Astrocyte (in vitro differentiated cells and primary cell): ENCODE results near the gene GRAMD2A. TPM values are rescaled to one million over a fixed set of nuclear protein-coding genes. Genes with fewer than 3 reads are reported as not detected.

Source experiments
- DNase-seq: peaks from one replicate; pipeline ENCODE4 v3.0.0-alpha.2; 2010; ENCODE audit warnings: low read depth
- FAIRE-seq: peaks from 2 replicates; lab custom pipeline; 2011; peaks lifted over from hg19 to GRCh38; lab: Jason Lieb, UNC
- H2AFZ ChIP-seq: 2 replicates; pipeline ENCODE4 v1.6.0; 2012; ENCODE audit warnings: low read depth, low read length, inconsistent platforms
- H3K27ac ChIP-seq: 2 replicates; pipeline ENCODE4 v1.5.1; 2011; ENCODE audit warnings: low read depth, low read length, inconsistent platforms
- H3K27me3 ChIP-seq: 2 replicates; pipeline ENCODE4 v1.6.0; 2011; ENCODE audit warnings: low read length, inconsistent platforms; ENCODE audit not compliant: insufficient read depth
- H3K36me3 ChIP-seq: 2 replicates; pipeline ENCODE4 v1.5.1; 2011; ENCODE audit warnings: low read length, inconsistent platforms; ENCODE audit not compliant: insufficient read depth
- H3K4me1 ChIP-seq: 2 replicates; pipeline ENCODE4 v1.5.1; 2011; ENCODE audit warnings: low read length, inconsistent platforms; ENCODE audit not compliant: insufficient read depth
- H3K4me2 ChIP-seq: 2 replicates; pipeline ENCODE4 v1.6.0; 2012; ENCODE audit warnings: low read length, inconsistent platforms
- H3K4me3 ChIP-seq: 2 replicates; pipeline ENCODE4 v1.5.1; 2011; ENCODE audit warnings: low read depth, mild to moderate bottlenecking, low read length, inconsistent platforms; ENCODE audit not compliant: insufficient read depth
- H3K79me2 ChIP-seq: 2 replicates; pipeline ENCODE4 v1.6.0; 2012; ENCODE audit warnings: mild to moderate bottlenecking, low read length, inconsistent platforms; ENCODE audit not compliant: insufficient read depth
- H3K9ac ChIP-seq: 2 replicates; pipeline ENCODE4 v1.6.0; 2012; ENCODE audit warnings: mild to moderate bottlenecking, low read length, inconsistent platforms
- H3K9me3 ChIP-seq: 2 replicates; pipeline ENCODE4 v1.5.1; 2012; ENCODE audit warnings: low read depth, mild to moderate bottlenecking, low read length, inconsistent platforms; ENCODE audit not compliant: insufficient read depth
- H4K20me1 ChIP-seq: 2 replicates; pipeline ENCODE4 v1.6.0; 2012; ENCODE audit warnings: low read length, inconsistent platforms; ENCODE audit not compliant: insufficient read depth
- H3K27ac Mint-ChIP-seq: one replicate; pipeline ENCODE4 v1.8.0; 2021; ENCODE audit warnings: mild to moderate bottlenecking, mixed read lengths; ENCODE audit not compliant: unreplicated experiment
- H3K27me3 Mint-ChIP-seq: one replicate; pipeline ENCODE4 v1.8.0; 2021; ENCODE audit warnings: low read depth, mixed read lengths; ENCODE audit not compliant: unreplicated experiment
- H3K36me3 Mint-ChIP-seq: one replicate; pipeline ENCODE4 v1.8.0; 2021; ENCODE audit warnings: low read depth, mixed read lengths; ENCODE audit not compliant: unreplicated experiment
- H3K4me1 Mint-ChIP-seq: one replicate; pipeline ENCODE4 v1.8.0; 2021; ENCODE audit warnings: low read depth, mixed read lengths; ENCODE audit not compliant: unreplicated experiment
- H3K4me3 Mint-ChIP-seq: one replicate; pipeline ENCODE4 v1.8.0; 2021; ENCODE audit warnings: mild to moderate bottlenecking, moderate library complexity, mixed read lengths; ENCODE audit not compliant: unreplicated experiment
- H3K9me3 Mint-ChIP-seq: one replicate; pipeline ENCODE4 v1.8.0; 2021; ENCODE audit warnings: mild to moderate bottlenecking, mixed read lengths; ENCODE audit not compliant: unreplicated experiment
- EZH2 ChIP-seq: IDR thresholded peaks from 2 replicates; pipeline ENCODE4 v1.6.1; 2012; ENCODE audit warnings: mild to moderate bottlenecking, low read length, inconsistent platforms; ENCODE audit not compliant: insufficient read depth
- total RNA-seq: library from RNA; stranded (reverse); gene quantifications from 2 replicates; pipeline ENCODE4 v1.2.1, GENCODE V29; 2021
- TF ChIP-seq, protein P1 (sequence below): IDR thresholded peaks from 2 replicates; pipeline ENCODE4 v1.5.1; 2011; ENCODE audit warnings: low read depth, mild to moderate bottlenecking, inconsistent platforms, low read length, moderate library complexity; ENCODE audit not compliant: insufficient read depth

The GRAMD2A gene
- total RNA-seq, 1 donor from 2014 or later, result 0.68 TPM

DNA sequence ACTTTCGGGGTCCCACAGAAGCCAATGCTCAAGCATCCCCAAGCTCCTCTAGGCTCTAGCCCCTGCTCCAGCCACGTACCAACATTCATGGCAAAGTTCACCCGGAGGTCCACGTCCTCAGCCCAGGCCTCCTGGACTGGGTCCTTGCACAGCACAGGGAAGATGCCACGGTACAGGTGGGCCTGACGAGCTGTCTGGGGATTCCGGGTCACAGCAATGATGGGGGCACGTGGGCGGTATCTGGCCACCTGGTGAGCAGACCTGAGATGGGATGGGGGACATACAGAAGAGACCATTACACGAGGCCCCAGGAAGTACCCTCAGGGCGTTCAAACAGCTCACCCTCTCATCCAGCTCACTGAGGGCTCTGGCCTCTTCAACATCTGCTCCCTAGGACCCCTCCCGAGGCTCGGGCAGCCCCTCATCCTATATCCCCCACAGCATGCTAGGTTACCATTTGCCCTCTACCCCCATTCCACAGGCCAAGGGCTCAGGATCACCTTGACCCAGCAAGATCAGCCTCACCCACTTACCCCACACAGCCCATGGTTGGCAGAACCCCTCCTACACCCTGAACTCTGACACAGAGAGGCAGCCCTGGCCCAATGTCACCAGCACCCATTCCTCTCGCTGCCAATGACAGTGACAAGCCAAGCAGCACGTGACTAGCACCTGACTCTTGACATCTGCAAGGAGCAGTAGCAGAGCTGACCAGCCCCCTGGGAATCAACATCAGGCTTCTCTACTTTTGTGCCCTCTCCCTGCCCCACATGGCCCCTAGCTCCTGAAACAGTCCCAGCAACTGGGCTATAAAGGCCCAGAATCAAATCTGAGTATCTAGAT, 3.0 kb upstream of the GRAMD2A start:
- Mint-ChIP-seq H3K27me3 (no peaks in the 10 kb centered on the region), H3K4me3 (peak overlapping the region; percentile 57), H3K9me3 (no peaks in the 10 kb centered on the region), H3K36me3 (peaks cover 32% of the 10 kb centered on the region), H3K27ac (peak overlapping the region; percentile 47), H3K4me1 (peaks cover 36% of the 10 kb centered on the region)
- H3K36me3 ChIP-seq, result peaks cover 73% of the 10 kb centered on the region
- H3K27me3 ChIP-seq, result no peaks in the 10 kb centered on the region
- TF ChIP-seq, protein P1, sequence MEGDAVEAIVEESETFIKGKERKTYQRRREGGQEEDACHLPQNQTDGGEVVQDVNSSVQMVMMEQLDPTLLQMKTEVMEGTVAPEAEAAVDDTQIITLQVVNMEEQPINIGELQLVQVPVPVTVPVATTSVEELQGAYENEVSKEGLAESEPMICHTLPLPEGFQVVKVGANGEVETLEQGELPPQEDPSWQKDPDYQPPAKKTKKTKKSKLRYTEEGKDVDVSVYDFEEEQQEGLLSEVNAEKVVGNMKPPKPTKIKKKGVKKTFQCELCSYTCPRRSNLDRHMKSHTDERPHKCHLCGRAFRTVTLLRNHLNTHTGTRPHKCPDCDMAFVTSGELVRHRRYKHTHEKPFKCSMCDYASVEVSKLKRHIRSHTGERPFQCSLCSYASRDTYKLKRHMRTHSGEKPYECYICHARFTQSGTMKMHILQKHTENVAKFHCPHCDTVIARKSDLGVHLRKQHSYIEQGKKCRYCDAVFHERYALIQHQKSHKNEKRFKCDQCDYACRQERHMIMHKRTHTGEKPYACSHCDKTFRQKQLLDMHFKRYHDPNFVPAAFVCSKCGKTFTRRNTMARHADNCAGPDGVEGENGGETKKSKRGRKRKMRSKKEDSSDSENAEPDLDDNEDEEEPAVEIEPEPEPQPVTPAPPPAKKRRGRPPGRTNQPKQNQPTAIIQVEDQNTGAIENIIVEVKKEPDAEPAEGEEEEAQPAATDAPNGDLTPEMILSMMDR, result no peak
- TF ChIP-seq EZH2, result no peak
- H3K4me3 ChIP-seq, result no peak overlapping the region
- H3K27ac ChIP-seq, result no peak overlapping the region
- H3K4me1 ChIP-seq, result peaks cover 18% of the 10 kb centered on the region
- peaks cover 36% of the 10 kb centered on the region for H3K79me2 ChIP-seq
- H3K9ac ChIP-seq, result no peak overlapping the region
- no peaks in the 10 kb centered on the region for H3K9me3 ChIP-seq
- no peak overlapping the region for H2AFZ ChIP-seq
- peaks cover 87% of the 10 kb centered on the region for H4K20me1 ChIP-seq
- no peak overlapping the region for H3K4me2 ChIP-seq
- no peak for DNase-seq
- no peak for FAIRE-seq

DNA sequence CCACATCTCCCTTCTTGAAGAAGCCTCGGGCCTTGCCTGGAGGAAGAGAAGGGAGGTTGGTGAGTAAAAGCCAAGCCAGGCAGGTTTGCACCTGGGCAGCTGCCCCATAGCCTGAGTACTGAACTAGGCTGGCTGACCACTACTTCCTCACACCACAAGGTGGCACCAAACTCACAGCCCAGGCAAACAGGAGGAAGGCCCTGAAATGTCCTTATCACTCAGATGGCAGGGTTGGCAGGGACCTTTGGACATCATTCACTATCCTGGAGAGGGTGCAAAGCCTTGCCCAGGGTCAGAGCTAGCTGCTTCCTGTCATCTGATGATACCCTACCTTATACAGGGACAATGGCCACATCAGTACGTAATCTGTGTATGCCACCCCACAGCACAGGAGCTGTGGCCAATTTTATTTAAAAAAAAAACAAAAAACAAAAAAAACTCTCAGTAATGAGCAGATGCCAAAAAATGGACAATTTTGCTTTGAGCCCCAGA, 2.2 kb upstream of the GRAMD2A start:
- Histone ChIP-seq H2AFZ (no peak overlapping the region), H3K9ac (no peak overlapping the region), H3K79me2 (peaks cover 29% of the 10 kb centered on the region), H3K4me3 (no peak overlapping the region), H3K36me3 (peaks cover 64% of the 10 kb centered on the region), H3K4me1 (peaks cover 18% of the 10 kb centered on the region), H3K27ac (no peak overlapping the region), H3K9me3 (no peaks in the 10 kb centered on the region), H4K20me1 (peaks cover 79% of the 10 kb centered on the region), H3K27me3 (no peaks in the 10 kb centered on the region), H3K4me2 (no peak overlapping the region)
- no peak for TF ChIP-seq EZH2
- TF ChIP-seq, protein P1, result peak; percentile 73
- no peaks in the 10 kb centered on the region for H3K27me3 Mint-ChIP-seq
- no peaks in the 10 kb centered on the region for H3K9me3 Mint-ChIP-seq
- FAIRE-seq, result no peak
- H3K4me1 Mint-ChIP-seq, result peaks cover 32% of the 10 kb centered on the region
- no peak overlapping the region for H3K4me3 Mint-ChIP-seq
- peak; percentile 28 for DNase-seq
- peak overlapping the region; percentile 41 for H3K27ac Mint-ChIP-seq
- H3K36me3 Mint-ChIP-seq, result peaks cover 30% of the 10 kb centered on the region

DNA sequence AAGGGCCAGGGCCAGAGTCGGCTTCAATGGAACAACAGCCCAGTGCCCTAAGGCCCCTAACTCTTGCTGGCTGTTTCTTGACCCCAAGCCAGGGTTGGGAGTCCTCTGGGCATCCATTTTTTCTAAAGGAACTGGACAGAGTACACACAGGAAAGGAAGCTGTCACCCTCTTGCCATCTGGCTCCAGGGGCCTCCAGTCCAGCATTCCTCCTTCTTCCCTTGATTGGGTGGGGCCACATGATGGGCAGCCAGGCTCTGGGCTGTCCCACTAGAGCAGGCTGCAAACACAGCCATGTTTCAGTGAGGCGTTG, 1.6 kb upstream of the GRAMD2A start:
- H3K4me1 ChIP-seq, result peaks cover 16% of the 10 kb centered on the region
- DNase-seq, result no peak
- H3K79me2 ChIP-seq, result peaks cover 23% of the 10 kb centered on the region
- Mint-ChIP-seq H3K9me3 (no peaks in the 10 kb centered on the region), H3K27me3 (no peaks in the 10 kb centered on the region), H3K36me3 (peaks cover 27% of the 10 kb centered on the region), H3K27ac (peak overlapping the region; percentile 41), H3K4me1 (peaks cover 29% of the 10 kb centered on the region), H3K4me3 (no peak overlapping the region)
- H3K36me3 ChIP-seq, result peaks cover 58% of the 10 kb centered on the region
- no peak overlapping the region for H3K4me3 ChIP-seq
- H3K4me2 ChIP-seq, result no peak overlapping the region
- H3K27me3 ChIP-seq, result no peaks in the 10 kb centered on the region
- no peak overlapping the region for H3K27ac ChIP-seq
- peaks cover 73% of the 10 kb centered on the region for H4K20me1 ChIP-seq
- TF ChIP-seq EZH2, result no peak
- no peak for FAIRE-seq
- no peak overlapping the region for H2AFZ ChIP-seq
- H3K9me3 ChIP-seq, result no peaks in the 10 kb centered on the region
- no peak overlapping the region for H3K9ac ChIP-seq
